Measurements from ENCODE around the gene UBE2E3.

Gene UBE2E3

DNA sequence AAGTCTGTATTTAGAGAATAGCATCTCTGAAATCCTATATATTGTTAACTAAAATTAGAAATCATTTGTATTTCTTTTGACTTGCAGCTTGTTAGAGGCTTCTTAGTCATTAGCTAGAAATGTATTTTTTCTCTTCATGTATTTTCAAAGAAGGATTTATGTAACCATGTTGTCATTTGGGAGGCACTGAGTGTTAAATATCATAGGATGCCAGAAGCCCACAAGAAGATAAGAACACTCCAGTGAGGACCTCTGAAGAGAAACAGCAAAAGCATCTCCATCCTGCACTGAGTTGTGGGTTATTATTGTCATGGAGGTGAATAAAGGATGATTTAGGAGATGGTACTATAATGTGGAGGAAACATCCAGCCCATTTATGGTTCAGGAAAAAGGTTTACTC lies 93.5 kb downstream of the UBE2E3 start:
- no peaks in the 10 kb centered on the region for H3F3A ChIP-seq (ENCODE audit: low read depth)
- no peaks in the 10 kb centered on the region for H3K79me2 ChIP-seq (ENCODE audit: insufficient read depth, low read length)
- H3K27me3 ChIP-seq (ENCODE audit: insufficient read depth, low read length, poor library complexity, severe bottlenecking) = no peaks in the 10 kb centered on the region
- no peaks in the 10 kb centered on the region for H3K9me2 ChIP-seq (replicated peaks; ENCODE audit: low read depth, low read length)
- no peaks in the 10 kb centered on the region for H4K20me1 ChIP-seq (ENCODE audit: insufficient read depth, low read length, poor library complexity, severe bottlenecking)
- no peaks in the 10 kb centered on the region for H3K36me3 ChIP-seq (ENCODE audit: insufficient read depth, low read length)
- no peak overlapping the region for H3K4me2 ChIP-seq (ENCODE audit: low read depth, low read length, poor library complexity, severe bottlenecking)
- no peak overlapping the region for H3K4me3 ChIP-seq (ENCODE audit: low read length, poor library complexity, severe bottlenecking)
- H3K9me3 ChIP-seq (ENCODE audit: insufficient read depth, low read depth, low read length) = no peaks in the 10 kb centered on the region
- H2AFZ ChIP-seq (ENCODE audit: low read length) = no peak overlapping the region
- H3K9ac ChIP-seq (ENCODE audit: low read depth, low read length, poor library complexity, severe bottlenecking) = no peak overlapping the region
- TF ChIP-seq, protein P1, sequence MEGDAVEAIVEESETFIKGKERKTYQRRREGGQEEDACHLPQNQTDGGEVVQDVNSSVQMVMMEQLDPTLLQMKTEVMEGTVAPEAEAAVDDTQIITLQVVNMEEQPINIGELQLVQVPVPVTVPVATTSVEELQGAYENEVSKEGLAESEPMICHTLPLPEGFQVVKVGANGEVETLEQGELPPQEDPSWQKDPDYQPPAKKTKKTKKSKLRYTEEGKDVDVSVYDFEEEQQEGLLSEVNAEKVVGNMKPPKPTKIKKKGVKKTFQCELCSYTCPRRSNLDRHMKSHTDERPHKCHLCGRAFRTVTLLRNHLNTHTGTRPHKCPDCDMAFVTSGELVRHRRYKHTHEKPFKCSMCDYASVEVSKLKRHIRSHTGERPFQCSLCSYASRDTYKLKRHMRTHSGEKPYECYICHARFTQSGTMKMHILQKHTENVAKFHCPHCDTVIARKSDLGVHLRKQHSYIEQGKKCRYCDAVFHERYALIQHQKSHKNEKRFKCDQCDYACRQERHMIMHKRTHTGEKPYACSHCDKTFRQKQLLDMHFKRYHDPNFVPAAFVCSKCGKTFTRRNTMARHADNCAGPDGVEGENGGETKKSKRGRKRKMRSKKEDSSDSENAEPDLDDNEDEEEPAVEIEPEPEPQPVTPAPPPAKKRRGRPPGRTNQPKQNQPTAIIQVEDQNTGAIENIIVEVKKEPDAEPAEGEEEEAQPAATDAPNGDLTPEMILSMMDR (conservative IDR thresholded peaks at IDR 0.05; ENCODE audit: low read length) = no peak
- H3K4me1 ChIP-seq (ENCODE audit: insufficient read depth, low read length, poor library complexity, severe bottlenecking) = peaks cover 13% of the 10 kb centered on the region

DNA sequence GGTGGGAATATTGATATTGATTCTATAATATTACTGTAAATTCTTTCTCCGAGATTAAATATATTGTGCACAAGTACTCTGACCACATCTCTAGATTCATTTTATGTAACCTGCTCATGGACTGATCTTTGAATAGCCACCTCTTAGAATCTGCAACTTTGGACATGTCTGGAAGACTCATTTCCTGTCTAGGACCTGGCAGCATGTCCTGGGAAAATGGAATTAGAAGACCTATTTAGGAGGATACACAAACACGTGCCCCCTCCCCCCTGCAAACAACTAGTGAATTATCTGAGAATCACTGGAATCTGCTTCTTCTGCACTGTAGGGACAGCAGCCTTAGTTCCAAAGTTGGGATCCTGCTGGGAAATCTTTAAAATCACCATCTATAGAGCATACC lies 94.1 kb downstream of the UBE2E3 start:
- TF ChIP-seq EZH2phosphoT487 (IDR thresholded peaks at IDR 0.05; ENCODE audit: borderline replicate concordance) = no peak
- TF ChIP-seq, protein P1 (conservative IDR thresholded peaks at IDR 0.05; ENCODE audit: low read length) = no peak
- Histone ChIP-seq H3K36me3 (ENCODE audit: insufficient read depth, low read length) (no peaks in the 10 kb centered on the region), H3K4me2 (ENCODE audit: low read depth, low read length, poor library complexity, severe bottlenecking) (no peak overlapping the region), H3K9ac (ENCODE audit: low read depth, low read length, poor library complexity, severe bottlenecking) (no peak overlapping the region), H3K4me1 (ENCODE audit: insufficient read depth, low read length, poor library complexity, severe bottlenecking) (peaks cover 13% of the 10 kb centered on the region), H3K4me3 (ENCODE audit: low read length, poor library complexity, severe bottlenecking) (no peak overlapping the region), H3K27me3 (ENCODE audit: insufficient read depth, low read length, poor library complexity, severe bottlenecking) (no peaks in the 10 kb centered on the region), H2AFZ (ENCODE audit: low read length) (no peak overlapping the region), H3K79me2 (ENCODE audit: insufficient read depth, low read length) (no peaks in the 10 kb centered on the region), H4K20me1 (ENCODE audit: insufficient read depth, low read length, poor library complexity, severe bottlenecking) (no peaks in the 10 kb centered on the region), H3K9me3 (ENCODE audit: insufficient read depth, low read depth, low read length) (no peaks in the 10 kb centered on the region), H3F3A (ENCODE audit: low read depth) (no peaks in the 10 kb centered on the region), H3K9me2 (replicated peaks; ENCODE audit: low read depth, low read length) (no peaks in the 10 kb centered on the region)

DNA sequence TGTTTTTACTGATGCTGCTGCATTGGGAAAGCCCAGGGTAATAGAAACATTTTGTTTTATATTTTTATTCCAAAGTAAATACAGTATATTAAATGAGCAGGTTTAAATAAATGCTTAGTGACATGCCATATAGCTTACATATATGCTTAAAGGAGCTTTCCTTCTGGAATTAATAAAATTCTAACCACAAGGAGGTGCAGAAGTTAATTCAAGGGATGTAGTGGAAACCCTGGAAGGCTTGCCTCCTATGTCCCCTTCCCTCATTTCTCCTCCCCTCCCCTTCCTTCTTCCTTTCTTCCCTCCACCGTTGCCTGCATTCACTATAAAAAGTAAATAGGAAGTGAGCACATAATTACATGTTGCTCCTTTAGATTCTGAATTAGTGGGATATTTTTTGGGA lies 96.3 kb downstream of the UBE2E3 start:
- peak overlapping the region; percentile 36; the same call in 1 of the 2 replicates for H2AFZ ChIP-seq (ENCODE audit: low read length)
- H3K4me3 ChIP-seq (ENCODE audit: low read length, poor library complexity, severe bottlenecking) = no peak overlapping the region
- H3K4me2 ChIP-seq (ENCODE audit: low read depth, low read length, poor library complexity, severe bottlenecking) = no peak overlapping the region
- H3K27me3 ChIP-seq (ENCODE audit: insufficient read depth, low read length, poor library complexity, severe bottlenecking) = no peaks in the 10 kb centered on the region
- no peaks in the 10 kb centered on the region for H3K9me2 ChIP-seq (replicated peaks; ENCODE audit: low read depth, low read length)
- H3K79me2 ChIP-seq (ENCODE audit: insufficient read depth, low read length) = no peaks in the 10 kb centered on the region
- H3K36me3 ChIP-seq (ENCODE audit: insufficient read depth, low read length) = no peaks in the 10 kb centered on the region
- TF ChIP-seq, protein P1 (conservative IDR thresholded peaks at IDR 0.05; ENCODE audit: low read length) = no peak
- no peak for TF ChIP-seq EZH2phosphoT487 (IDR thresholded peaks at IDR 0.05; ENCODE audit: borderline replicate concordance)
- H4K20me1 ChIP-seq (ENCODE audit: insufficient read depth, low read length, poor library complexity, severe bottlenecking) = no peaks in the 10 kb centered on the region
- peaks cover 13% of the 10 kb centered on the region for H3K4me1 ChIP-seq (ENCODE audit: insufficient read depth, low read length, poor library complexity, severe bottlenecking)
- H3F3A ChIP-seq (ENCODE audit: low read depth) = no peaks in the 10 kb centered on the region
- H3K9me3 ChIP-seq (ENCODE audit: insufficient read depth, low read depth, low read length) = no peaks in the 10 kb centered on the region
- H3K9ac ChIP-seq (ENCODE audit: low read depth, low read length, poor library complexity, severe bottlenecking) = no peak overlapping the region

Data from Loucy (cell line).